WTC11 (cell line): ENCODE data around the gene GABRG3.

Experiments
- ESRRA ChIP-seq: sonication (generic); formaldehyde crosslinking; IDR thresholded peaks from 2 replicates; pipeline ENCODE4 v1.8.1; 2022; ENCODE audit warnings: mild to moderate bottlenecking, missing genetic modification reagents, borderline replicate concordance
- GTF2I ChIP-seq: fragments of 250-450 bp; sonication (Bioruptor Pico); conservative IDR thresholded peaks from 2 replicates; pipeline ENCODE4 v1.4.0; 2021; ENCODE audit warnings: mild to moderate bottlenecking
- TCF7 ChIP-seq: sonication (generic); formaldehyde crosslinking; IDR thresholded peaks from 2 replicates; pipeline ENCODE4 v1.8.0; 2022; ENCODE audit warnings: mild to moderate bottlenecking, low read depth, missing genetic modification reagents, moderate library complexity
- ZNF423 ChIP-seq: fragments of 250-450 bp; sonication (Bioruptor Pico); IDR thresholded peaks from 2 replicates; pipeline ENCODE4 v2.1.2; 2022; ENCODE audit warnings: mild to moderate bottlenecking, moderate library complexity
- TF ChIP-seq, protein P1 (sequence below): sonication (generic); formaldehyde crosslinking; IDR thresholded peaks from 2 replicates; pipeline ENCODE4 v1.8.0; 2022; ENCODE audit warnings: mild to moderate bottlenecking, missing genetic modification reagents
- TF ChIP-seq, protein P2 (sequence below): fragments of 200-600 bp; IDR thresholded peaks from 2 replicates; pipeline ENCODE4 v1.8.0; 2022; ENCODE audit warnings: antibody characterized with exemption
- TF ChIP-seq, protein P3 (sequence below): sonication (generic); formaldehyde crosslinking; conservative IDR thresholded peaks from 2 replicates; pipeline ENCODE4 v1.8.1; 2023; ENCODE audit warnings: mild to moderate bottlenecking, low read depth, missing genetic modification reagents, moderate library complexity
- TF ChIP-seq, protein P4 (sequence below): sonication (generic); formaldehyde crosslinking; IDR thresholded peaks from 2 replicates; pipeline ENCODE4 v1.8.1; 2023; ENCODE audit warnings: mild to moderate bottlenecking, missing genetic modification reagents, moderate library complexity
- TF ChIP-seq, protein P5 (sequence below): sonication (generic); formaldehyde crosslinking; IDR thresholded peaks from 2 replicates; pipeline ENCODE4 v1.8.0; 2022; ENCODE audit warnings: mild to moderate bottlenecking, missing genetic modification reagents
- TF ChIP-seq, protein P6 (sequence below): sonication (generic); formaldehyde crosslinking; conservative IDR thresholded peaks from 2 replicates; pipeline ENCODE4 v1.8.1; 2022; ENCODE audit warnings: mild to moderate bottlenecking, missing genetic modification reagents
- TF ChIP-seq, protein P7 (sequence below): sonication (generic); formaldehyde crosslinking; IDR thresholded peaks from 2 replicates; pipeline ENCODE4 v1.8.1; 2022; ENCODE audit warnings: low read depth, mild to moderate bottlenecking, moderate library complexity, missing genetic modification reagents, borderline replicate concordance
- TF ChIP-seq, protein P8 (sequence below): sonication (generic); formaldehyde crosslinking; IDR thresholded peaks from 2 replicates; pipeline ENCODE4 v1.8.0; 2022; ENCODE audit warnings: missing genetic modification reagents

DNA sequence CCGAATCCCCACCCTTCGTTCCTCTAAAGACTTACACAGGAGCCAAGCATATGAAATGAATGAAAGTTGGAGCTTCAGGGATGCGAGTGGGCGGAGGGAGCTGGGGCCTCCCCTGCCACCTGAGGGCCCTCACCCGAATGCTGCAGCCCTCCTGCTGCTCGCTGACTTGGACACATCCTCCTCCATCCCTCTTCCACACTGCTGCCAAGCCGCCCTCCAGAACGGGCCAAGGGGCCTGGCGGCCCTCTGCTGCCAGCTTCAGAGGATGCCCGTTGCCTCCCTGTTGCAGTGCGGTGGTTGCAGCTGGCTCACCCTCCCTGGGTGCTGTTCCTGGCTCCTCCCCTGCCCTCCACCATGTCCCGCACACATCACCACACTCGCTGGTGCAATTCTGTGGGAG lies 71.2 kb downstream of the GABRG3 start:
- TF ChIP-seq, protein P1, sequence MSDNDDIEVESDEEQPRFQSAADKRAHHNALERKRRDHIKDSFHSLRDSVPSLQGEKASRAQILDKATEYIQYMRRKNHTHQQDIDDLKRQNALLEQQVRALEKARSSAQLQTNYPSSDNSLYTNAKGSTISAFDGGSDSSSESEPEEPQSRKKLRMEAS (CRISPR knock-in tag) = no peak
- TF ChIP-seq, protein P2, sequence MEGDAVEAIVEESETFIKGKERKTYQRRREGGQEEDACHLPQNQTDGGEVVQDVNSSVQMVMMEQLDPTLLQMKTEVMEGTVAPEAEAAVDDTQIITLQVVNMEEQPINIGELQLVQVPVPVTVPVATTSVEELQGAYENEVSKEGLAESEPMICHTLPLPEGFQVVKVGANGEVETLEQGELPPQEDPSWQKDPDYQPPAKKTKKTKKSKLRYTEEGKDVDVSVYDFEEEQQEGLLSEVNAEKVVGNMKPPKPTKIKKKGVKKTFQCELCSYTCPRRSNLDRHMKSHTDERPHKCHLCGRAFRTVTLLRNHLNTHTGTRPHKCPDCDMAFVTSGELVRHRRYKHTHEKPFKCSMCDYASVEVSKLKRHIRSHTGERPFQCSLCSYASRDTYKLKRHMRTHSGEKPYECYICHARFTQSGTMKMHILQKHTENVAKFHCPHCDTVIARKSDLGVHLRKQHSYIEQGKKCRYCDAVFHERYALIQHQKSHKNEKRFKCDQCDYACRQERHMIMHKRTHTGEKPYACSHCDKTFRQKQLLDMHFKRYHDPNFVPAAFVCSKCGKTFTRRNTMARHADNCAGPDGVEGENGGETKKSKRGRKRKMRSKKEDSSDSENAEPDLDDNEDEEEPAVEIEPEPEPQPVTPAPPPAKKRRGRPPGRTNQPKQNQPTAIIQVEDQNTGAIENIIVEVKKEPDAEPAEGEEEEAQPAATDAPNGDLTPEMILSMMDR = no peak
- TF ChIP-seq ESRRA (CRISPR knock-in tag) = no peak
- TF ChIP-seq ZNF423 (CRISPR knock-in tag) = no peak
- TF ChIP-seq, protein P3, sequence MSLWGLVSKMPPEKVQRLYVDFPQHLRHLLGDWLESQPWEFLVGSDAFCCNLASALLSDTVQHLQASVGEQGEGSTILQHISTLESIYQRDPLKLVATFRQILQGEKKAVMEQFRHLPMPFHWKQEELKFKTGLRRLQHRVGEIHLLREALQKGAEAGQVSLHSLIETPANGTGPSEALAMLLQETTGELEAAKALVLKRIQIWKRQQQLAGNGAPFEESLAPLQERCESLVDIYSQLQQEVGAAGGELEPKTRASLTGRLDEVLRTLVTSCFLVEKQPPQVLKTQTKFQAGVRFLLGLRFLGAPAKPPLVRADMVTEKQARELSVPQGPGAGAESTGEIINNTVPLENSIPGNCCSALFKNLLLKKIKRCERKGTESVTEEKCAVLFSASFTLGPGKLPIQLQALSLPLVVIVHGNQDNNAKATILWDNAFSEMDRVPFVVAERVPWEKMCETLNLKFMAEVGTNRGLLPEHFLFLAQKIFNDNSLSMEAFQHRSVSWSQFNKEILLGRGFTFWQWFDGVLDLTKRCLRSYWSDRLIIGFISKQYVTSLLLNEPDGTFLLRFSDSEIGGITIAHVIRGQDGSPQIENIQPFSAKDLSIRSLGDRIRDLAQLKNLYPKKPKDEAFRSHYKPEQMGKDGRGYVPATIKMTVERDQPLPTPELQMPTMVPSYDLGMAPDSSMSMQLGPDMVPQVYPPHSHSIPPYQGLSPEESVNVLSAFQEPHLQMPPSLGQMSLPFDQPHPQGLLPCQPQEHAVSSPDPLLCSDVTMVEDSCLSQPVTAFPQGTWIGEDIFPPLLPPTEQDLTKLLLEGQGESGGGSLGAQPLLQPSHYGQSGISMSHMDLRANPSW (CRISPR knock-in tag) = no peak
- TF ChIP-seq, protein P4, sequence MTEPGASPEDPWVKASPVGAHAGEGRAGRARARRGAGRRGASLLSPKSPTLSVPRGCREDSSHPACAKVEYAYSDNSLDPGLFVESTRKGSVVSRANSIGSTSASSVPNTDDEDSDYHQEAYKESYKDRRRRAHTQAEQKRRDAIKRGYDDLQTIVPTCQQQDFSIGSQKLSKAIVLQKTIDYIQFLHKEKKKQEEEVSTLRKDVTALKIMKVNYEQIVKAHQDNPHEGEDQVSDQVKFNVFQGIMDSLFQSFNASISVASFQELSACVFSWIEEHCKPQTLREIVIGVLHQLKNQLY (CRISPR knock-in tag) = no peak
- TF ChIP-seq, protein P5, sequence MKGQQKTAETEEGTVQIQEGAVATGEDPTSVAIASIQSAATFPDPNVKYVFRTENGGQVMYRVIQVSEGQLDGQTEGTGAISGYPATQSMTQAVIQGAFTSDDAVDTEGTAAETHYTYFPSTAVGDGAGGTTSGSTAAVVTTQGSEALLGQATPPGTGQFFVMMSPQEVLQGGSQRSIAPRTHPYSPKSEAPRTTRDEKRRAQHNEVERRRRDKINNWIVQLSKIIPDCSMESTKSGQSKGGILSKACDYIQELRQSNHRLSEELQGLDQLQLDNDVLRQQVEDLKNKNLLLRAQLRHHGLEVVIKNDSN = no peak
- TF ChIP-seq, protein P6, sequence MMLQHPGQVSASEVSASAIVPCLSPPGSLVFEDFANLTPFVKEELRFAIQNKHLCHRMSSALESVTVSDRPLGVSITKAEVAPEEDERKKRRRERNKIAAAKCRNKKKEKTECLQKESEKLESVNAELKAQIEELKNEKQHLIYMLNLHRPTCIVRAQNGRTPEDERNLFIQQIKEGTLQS (CRISPR knock-in tag) = no peak
- no peak for TF ChIP-seq TCF7 (CRISPR knock-in tag)
- TF ChIP-seq, protein P7, sequence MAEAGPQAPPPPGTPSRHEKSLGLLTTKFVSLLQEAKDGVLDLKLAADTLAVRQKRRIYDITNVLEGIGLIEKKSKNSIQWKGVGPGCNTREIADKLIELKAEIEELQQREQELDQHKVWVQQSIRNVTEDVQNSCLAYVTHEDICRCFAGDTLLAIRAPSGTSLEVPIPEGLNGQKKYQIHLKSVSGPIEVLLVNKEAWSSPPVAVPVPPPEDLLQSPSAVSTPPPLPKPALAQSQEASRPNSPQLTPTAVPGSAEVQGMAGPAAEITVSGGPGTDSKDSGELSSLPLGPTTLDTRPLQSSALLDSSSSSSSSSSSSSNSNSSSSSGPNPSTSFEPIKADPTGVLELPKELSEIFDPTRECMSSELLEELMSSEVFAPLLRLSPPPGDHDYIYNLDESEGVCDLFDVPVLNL (CRISPR knock-in tag) = no peak
- TF ChIP-seq, protein P8, sequence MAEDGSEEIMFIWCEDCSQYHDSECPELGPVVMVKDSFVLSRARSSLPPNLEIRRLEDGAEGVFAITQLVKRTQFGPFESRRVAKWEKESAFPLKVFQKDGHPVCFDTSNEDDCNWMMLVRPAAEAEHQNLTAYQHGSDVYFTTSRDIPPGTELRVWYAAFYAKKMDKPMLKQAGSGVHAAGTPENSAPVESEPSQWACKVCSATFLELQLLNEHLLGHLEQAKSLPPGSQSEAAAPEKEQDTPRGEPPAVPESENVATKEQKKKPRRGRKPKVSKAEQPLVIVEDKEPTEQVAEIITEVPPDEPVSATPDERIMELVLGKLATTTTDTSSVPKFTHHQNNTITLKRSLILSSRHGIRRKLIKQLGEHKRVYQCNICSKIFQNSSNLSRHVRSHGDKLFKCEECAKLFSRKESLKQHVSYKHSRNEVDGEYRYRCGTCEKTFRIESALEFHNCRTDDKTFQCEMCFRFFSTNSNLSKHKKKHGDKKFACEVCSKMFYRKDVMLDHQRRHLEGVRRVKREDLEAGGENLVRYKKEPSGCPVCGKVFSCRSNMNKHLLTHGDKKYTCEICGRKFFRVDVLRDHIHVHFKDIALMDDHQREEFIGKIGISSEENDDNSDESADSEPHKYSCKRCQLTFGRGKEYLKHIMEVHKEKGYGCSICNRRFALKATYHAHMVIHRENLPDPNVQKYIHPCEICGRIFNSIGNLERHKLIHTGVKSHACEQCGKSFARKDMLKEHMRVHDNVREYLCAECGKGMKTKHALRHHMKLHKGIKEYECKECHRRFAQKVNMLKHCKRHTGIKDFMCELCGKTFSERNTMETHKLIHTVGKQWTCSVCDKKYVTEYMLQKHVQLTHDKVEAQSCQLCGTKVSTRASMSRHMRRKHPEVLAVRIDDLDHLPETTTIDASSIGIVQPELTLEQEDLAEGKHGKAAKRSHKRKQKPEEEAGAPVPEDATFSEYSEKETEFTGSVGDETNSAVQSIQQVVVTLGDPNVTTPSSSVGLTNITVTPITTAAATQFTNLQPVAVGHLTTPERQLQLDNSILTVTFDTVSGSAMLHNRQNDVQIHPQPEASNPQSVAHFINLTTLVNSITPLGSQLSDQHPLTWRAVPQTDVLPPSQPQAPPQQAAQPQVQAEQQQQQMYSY = no peak
- no peak for TF ChIP-seq GTF2I (CRISPR knock-in tag)
